ENCODE measurements around the gene PLEKHG5.
A peak's percentile ranks its signal among the peaks of the same experiment; 100 is the strongest.

Gene PLEKHG5

DNA sequence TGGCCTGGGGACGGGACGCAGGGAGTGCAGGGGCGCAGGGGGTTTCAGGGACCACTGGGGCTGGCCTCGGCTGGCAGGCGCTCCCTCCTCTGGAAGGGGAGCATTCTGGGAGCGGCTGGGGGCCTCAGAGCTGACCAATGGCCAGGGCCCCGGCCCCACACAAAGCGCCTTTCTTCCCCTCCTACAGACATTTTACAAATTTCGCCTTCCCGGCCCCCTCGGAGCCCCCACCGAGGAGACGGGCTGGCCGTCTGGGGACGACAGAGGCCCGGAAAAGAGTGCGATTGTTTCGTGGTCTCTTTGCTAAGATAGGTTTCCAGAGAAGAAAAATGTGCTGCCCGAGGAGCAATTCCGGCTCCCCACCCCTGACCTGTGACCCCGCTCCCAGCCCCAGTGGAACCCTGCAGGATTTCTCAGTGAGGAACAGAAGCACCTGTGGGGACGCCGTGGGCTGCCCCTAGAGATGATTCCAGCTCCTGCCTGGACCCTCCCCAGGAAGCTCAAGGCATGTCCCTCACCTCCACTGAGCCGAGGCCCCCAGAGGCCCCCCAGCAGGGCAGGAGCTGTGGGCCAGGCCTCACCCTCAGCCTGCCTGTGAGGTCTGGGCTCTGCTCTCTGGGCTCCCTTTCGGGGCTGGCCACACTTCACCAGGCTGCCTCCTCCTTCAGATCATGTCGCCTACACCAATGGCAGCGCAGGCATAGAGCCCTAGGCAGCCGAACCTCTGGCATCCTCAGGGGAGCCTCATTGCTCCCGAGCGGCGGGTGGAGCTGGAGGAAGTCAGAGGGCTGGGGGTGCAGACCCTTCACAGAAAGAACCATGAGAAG is 15.0 kb upstream of the PLEKHG5 start:
- TF ChIP-seq, protein P1, sequence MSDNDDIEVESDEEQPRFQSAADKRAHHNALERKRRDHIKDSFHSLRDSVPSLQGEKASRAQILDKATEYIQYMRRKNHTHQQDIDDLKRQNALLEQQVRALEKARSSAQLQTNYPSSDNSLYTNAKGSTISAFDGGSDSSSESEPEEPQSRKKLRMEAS (IDR thresholded peaks at IDR 0.05; ENCODE audit: low read depth, low read length) = no peak
- TF ChIP-seq CTCF (IDR thresholded peaks at IDR 0.05; ENCODE audit: low read depth, low read length) = no peak
- TF ChIP-seq POLR2A (IDR thresholded peaks at IDR 0.05; ENCODE audit: extremely low read depth, insufficient read length) = no peak
- no peak for TF ChIP-seq MYC (IDR thresholded peaks at IDR 0.05; ENCODE audit: low read depth, low read length)
- no peak overlapping the region for H3K4me3 ChIP-seq (ENCODE audit: low read depth, low read length)
- DNase-seq (ENCODE audit: low read depth) = peak; percentile 77

DNA sequence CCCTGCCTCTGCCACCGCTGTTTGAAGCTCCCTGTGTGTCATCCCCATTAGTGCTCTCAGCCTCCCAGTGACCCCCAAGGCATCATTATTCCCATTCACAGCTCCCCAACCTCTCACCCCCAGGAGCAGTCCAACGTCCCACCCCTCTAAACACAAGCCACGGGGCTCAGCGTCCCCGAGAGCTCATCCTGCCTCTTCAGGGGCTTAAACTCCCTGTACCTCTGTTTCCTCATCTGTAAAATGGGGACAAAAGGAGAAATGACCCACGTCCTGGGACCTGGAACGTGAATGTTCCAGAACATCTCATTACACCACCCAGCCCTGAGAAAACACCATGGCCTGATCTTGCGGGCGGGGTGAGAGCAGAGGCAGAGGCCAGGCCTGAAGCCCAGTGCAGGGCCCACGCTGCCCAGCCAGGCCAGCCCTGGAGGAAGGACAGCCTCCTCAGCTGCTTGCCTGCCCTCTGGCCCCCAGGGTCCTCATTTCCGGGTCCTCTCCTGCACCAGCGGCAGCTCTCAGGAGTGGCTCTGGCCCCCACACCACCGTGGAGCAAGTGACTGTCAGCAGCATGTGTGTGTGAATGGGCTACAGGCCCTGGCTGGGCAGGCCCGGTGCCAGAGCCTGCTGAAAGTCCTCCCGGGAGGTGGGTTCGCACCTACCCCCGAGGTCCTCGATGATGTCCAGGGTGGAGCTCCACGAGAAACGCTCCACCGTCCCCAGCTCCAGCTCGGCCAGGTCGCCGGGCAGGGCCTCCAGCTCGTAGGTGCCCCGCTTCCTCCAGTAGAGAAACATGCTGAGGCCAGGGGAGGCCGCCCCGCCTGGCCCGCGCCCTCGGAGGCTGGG is 14.1 kb upstream of the PLEKHG5 start:
- no peak for DNase-seq (ENCODE audit: low read depth)
- TF ChIP-seq MYC (IDR thresholded peaks at IDR 0.05; ENCODE audit: low read depth, low read length) = no peak
- no peak for TF ChIP-seq POLR2A (IDR thresholded peaks at IDR 0.05; ENCODE audit: extremely low read depth, insufficient read length)
- TF ChIP-seq, protein P1 (IDR thresholded peaks at IDR 0.05; ENCODE audit: low read depth, low read length) = no peak
- TF ChIP-seq CTCF (IDR thresholded peaks at IDR 0.05; ENCODE audit: low read depth, low read length) = no peak
- H3K4me3 ChIP-seq (ENCODE audit: low read depth, low read length) = no peak overlapping the region

DNA sequence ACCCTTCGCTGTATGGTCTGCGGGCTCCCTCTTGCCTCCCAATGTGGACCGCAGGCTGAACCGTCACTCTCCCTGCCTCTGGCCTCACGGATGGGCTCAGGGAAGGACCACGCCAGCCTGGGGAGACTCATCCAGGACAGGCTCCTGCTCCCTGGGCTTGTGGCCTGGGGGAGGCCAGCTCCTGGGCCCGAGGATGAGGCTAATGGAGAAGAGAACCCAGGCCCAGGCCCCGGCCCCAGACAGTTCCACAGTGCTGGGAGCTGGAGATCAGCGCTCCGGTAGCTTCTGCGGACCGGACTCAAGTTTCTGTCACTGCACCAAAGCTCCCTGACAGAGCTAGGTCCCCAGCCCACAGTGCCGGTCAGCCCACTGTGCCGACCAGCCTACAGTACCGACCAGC is 13.4 kb upstream of the PLEKHG5 start:
- TF ChIP-seq CTCF (IDR thresholded peaks at IDR 0.05; ENCODE audit: low read depth, low read length) = no peak
- TF ChIP-seq, protein P1 (IDR thresholded peaks at IDR 0.05; ENCODE audit: low read depth, low read length) = no peak
- TF ChIP-seq POLR2A (IDR thresholded peaks at IDR 0.05; ENCODE audit: extremely low read depth, insufficient read length) = no peak
- no peak for TF ChIP-seq MYC (IDR thresholded peaks at IDR 0.05; ENCODE audit: low read depth, low read length)
- no peak for DNase-seq (ENCODE audit: low read depth)
- no peak overlapping the region for H3K4me3 ChIP-seq (ENCODE audit: low read depth, low read length)

DNA sequence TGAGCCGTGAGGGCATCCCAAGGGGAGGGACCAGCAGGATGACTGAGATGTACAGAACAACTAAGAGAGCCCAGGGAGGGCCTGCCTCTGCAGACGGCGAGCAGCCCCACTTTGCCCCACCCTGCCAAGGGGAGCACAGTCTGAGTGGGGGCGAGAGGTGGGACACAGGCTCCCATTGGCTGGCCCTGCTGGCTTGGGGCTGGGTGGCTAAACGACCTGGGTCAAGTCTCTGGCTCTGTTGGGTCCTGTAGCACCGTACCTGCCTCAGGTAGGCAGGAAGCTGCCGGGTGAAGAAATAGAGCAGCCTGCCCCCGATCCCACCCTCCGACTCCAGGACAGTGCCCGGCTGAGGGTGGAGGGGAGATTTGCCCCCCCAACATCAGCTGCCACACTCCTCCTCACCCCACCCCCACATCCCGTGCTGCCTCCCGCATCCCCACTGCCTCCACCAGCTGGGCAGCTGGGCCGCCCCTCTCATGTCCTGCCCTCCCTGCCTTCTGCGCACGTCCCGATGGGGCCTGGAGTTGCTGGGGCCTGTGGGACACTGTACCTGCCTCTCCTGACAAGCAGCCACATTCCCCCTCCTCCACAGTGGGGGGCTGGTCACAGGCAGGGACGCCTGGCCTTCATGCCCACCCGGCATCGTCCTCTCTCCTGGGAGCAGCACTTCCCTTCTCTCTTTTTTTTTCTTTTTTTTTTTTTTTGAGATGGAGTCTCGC is 12.6 kb upstream of the PLEKHG5 start:
- TF ChIP-seq POLR2A (IDR thresholded peaks at IDR 0.05; ENCODE audit: extremely low read depth, insufficient read length) = no peak
- TF ChIP-seq MYC (IDR thresholded peaks at IDR 0.05; ENCODE audit: low read depth, low read length) = no peak
- TF ChIP-seq CTCF (IDR thresholded peaks at IDR 0.05; ENCODE audit: low read depth, low read length) = no peak
- TF ChIP-seq, protein P1 (IDR thresholded peaks at IDR 0.05; ENCODE audit: low read depth, low read length) = no peak
- DNase-seq (ENCODE audit: low read depth) = no peak
- no peak overlapping the region for H3K4me3 ChIP-seq (ENCODE audit: low read depth, low read length)

Data from NB4 (cell line).